Mesendoderm (in vitro differentiated cells): Measurements from ENCODE around the gene UBAP1L.
A peak's percentile ranks its signal among the peaks of the same experiment; 100 is the strongest.

Experiments
- DNase-seq: peaks from one replicate; pipeline ENCODE4 v3.0.0; 2013
- H2AK5ac ChIP-seq: 2 replicates; pipeline ENCODE4 v1.6.1; 2013; ENCODE audit warnings: low read length, inconsistent platforms
- H2BK120ac ChIP-seq: 2 replicates; pipeline ENCODE4 v1.6.1; 2013; ENCODE audit warnings: low read depth, mild to moderate bottlenecking, low read length, moderate library complexity, mixed read lengths
- H2BK15ac ChIP-seq: replicated peaks from 2 replicates; pipeline ENCODE4 v1.6.1; 2013; ENCODE audit warnings: low read depth, mild to moderate bottlenecking, moderate library complexity
- H2BK5ac ChIP-seq: 2 replicates; pipeline ENCODE4 v1.6.1; 2013; ENCODE audit warnings: low read length, inconsistent platforms
- H3K18ac ChIP-seq: 2 replicates; pipeline ENCODE4 v1.6.1; 2013; ENCODE audit warnings: mild to moderate bottlenecking, low read length, mixed read lengths
- H3K23ac ChIP-seq: one replicate; pipeline ENCODE4 v1.6.1; 2013; ENCODE audit warnings: low read length
- H3K27ac ChIP-seq: 2 replicates; pipeline ENCODE4 v1.5.1; 2013; ENCODE audit warnings: low read depth, mild to moderate bottlenecking, inconsistent platforms, low read length, moderate library complexity
- H3K27me3 ChIP-seq: 2 replicates; pipeline ENCODE4 v1.6.1; 2013; ENCODE audit warnings: low read length, control low read depth, mild to moderate bottlenecking, inconsistent platforms; ENCODE audit not compliant: insufficient read depth, poor library complexity
- H3K36me3 ChIP-seq: 2 replicates; pipeline ENCODE4 v1.6.1; 2013; ENCODE audit warnings: low read length, inconsistent platforms; ENCODE audit not compliant: control insufficient read depth, insufficient read depth
- H3K4ac ChIP-seq: one replicate; pipeline ENCODE4 v1.6.1; 2013; ENCODE audit warnings: low read depth, mild to moderate bottlenecking, low read length, moderate library complexity
- H3K4me1 ChIP-seq: 2 replicates; pipeline ENCODE4 v1.6.1; 2013; ENCODE audit warnings: low read depth, low read length, inconsistent platforms; ENCODE audit not compliant: control insufficient read depth
- H3K4me2 ChIP-seq: 2 replicates; pipeline ENCODE4 v1.6.1; 2013; ENCODE audit warnings: low read length
- H3K4me3 ChIP-seq: 2 replicates; pipeline ENCODE4 v1.5.1; 2013; ENCODE audit warnings: mild to moderate bottlenecking, low read length
- H3K56ac ChIP-seq: one replicate; pipeline ENCODE4 v1.6.1; 2013; ENCODE audit warnings: low read length
- H3K79me1 ChIP-seq: 2 replicates; pipeline ENCODE4 v1.6.1; 2013; ENCODE audit warnings: low read length, inconsistent platforms
- H3K79me2 ChIP-seq: 2 replicates; pipeline ENCODE4 v1.6.1; 2013; ENCODE audit warnings: mild to moderate bottlenecking, low read length; ENCODE audit not compliant: control insufficient read depth, insufficient read depth
- H3K9ac ChIP-seq: 2 replicates; pipeline ENCODE4 v1.6.1; 2013; ENCODE audit warnings: low read length, inconsistent platforms
- H4K5ac ChIP-seq: one replicate; pipeline ENCODE4 v1.6.1; 2013; ENCODE audit warnings: low read length
- H4K8ac ChIP-seq: one replicate; pipeline ENCODE4 v1.6.1; 2013; ENCODE audit warnings: low read depth, mild to moderate bottlenecking, control low read depth, low read length, moderate library complexity
- WGBS: extraction: QIAGEN DNeasy Blood & Tissue Kit; methylation state at CpG from one replicate; pipeline ENCODE4 v1.1.7; 2013; ENCODE audit warnings: low lambda C conversion rate, missing lambda C conversion rate; ENCODE audit not compliant: insufficient coverage; ENCODE audit errors: extremely low coverage; 5-methylcytosine and 5-hydroxymethylcytosine counted together

UBAP1L gene

DNA sequence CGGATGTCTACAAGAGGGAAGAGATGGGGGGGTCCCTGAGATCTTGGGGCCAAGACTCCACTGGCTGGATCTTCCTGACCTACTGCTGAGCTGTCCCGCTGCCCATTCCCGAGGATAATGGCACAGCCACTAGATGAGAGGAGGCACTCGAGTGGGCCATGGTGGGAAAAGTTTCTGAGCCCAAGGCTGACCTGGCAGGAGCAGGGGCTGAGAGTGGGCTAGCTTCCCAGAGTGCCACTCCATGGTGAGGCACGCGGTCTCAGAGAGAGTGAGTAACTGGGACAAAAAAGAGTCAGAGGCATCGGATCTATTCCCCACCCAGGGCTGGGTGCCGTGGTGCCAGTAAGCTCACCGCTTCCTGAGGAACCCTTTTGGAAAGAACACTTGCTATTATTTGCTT, 58.9 kb downstream of the UBAP1L start:
- H3K9ac ChIP-seq = no peak overlapping the region
- no peaks in the 10 kb centered on the region for H3K4me1 ChIP-seq
- no peaks in the 10 kb centered on the region for H3K27me3 ChIP-seq
- H3K4me3 ChIP-seq = no peak overlapping the region
- DNase-seq = no peak
- H3K79me2 ChIP-seq = no peaks in the 10 kb centered on the region
- no peak overlapping the region for H3K4me2 ChIP-seq
- H3K27ac ChIP-seq = no peak overlapping the region
- H2BK5ac ChIP-seq = no peak overlapping the region
- no peak overlapping the region for H2BK120ac ChIP-seq
- no peak overlapping the region for H2BK15ac ChIP-seq
- H3K23ac ChIP-seq = no peak overlapping the region
- no peak overlapping the region for H3K56ac ChIP-seq
- no peak overlapping the region for H3K4ac ChIP-seq
- no peaks in the 10 kb centered on the region for H3K79me1 ChIP-seq
- H3K18ac ChIP-seq = no peak overlapping the region
- WGBS = no CpG with 5 or more reads among the region's 9 CpGs
- H4K8ac ChIP-seq = no peak overlapping the region
- H2AK5ac ChIP-seq = no peak overlapping the region
- H3K36me3 ChIP-seq = peaks cover 8% of the 10 kb centered on the region
- no peak overlapping the region for H4K5ac ChIP-seq

DNA sequence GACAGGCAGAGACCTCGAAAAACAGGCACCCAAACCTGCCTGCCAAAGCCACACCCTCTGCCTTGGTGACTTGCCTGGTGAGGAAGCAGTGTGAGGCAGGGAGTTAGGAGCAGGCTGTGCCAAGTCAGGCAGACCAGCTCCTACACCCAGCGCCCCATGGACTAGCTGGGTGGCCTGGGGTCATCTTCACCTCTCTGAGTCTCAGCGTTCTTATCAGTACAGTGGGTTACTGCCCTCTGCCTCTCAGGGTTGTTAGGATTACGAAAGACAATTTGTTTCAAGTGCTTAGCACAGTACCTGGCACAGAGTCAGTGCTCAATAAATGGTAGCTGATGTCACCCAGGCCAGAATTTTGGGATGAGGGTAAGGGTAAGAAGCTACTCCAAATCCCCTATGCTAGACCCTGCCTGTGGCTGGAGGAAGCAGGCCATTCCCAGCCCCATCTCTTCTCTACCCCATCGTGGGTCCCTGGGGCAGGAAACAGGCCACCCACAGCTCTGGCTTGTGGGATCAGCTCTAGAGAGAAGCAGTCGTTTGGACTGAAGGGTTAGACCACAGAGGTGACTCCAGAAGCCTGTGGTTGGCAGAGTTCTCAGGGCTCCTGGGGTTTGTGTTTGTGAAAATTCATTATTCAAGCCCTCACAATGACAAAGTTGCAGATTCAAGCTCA, 59.7 kb downstream of the UBAP1L start:
- H3K23ac ChIP-seq = no peak overlapping the region
- no peak overlapping the region for H3K9ac ChIP-seq
- H2AK5ac ChIP-seq = no peak overlapping the region
- no peaks in the 10 kb centered on the region for H3K79me1 ChIP-seq
- peaks cover 8% of the 10 kb centered on the region for H3K36me3 ChIP-seq
- no peaks in the 10 kb centered on the region for H3K79me2 ChIP-seq
- H3K4me1 ChIP-seq = no peaks in the 10 kb centered on the region
- no peak overlapping the region for H3K4ac ChIP-seq
- no peaks in the 10 kb centered on the region for H3K27me3 ChIP-seq
- no peak overlapping the region for H2BK120ac ChIP-seq
- no peak overlapping the region for H4K8ac ChIP-seq
- no CpG with 5 or more reads among the region's 6 CpGs for WGBS
- H4K5ac ChIP-seq = no peak overlapping the region
- DNase-seq = no peak
- no peak overlapping the region for H2BK5ac ChIP-seq
- H3K4me2 ChIP-seq = no peak overlapping the region
- H3K27ac ChIP-seq = no peak overlapping the region
- no peak overlapping the region for H2BK15ac ChIP-seq
- no peak overlapping the region for H3K56ac ChIP-seq
- H3K18ac ChIP-seq = no peak overlapping the region
- no peak overlapping the region for H3K4me3 ChIP-seq

DNA sequence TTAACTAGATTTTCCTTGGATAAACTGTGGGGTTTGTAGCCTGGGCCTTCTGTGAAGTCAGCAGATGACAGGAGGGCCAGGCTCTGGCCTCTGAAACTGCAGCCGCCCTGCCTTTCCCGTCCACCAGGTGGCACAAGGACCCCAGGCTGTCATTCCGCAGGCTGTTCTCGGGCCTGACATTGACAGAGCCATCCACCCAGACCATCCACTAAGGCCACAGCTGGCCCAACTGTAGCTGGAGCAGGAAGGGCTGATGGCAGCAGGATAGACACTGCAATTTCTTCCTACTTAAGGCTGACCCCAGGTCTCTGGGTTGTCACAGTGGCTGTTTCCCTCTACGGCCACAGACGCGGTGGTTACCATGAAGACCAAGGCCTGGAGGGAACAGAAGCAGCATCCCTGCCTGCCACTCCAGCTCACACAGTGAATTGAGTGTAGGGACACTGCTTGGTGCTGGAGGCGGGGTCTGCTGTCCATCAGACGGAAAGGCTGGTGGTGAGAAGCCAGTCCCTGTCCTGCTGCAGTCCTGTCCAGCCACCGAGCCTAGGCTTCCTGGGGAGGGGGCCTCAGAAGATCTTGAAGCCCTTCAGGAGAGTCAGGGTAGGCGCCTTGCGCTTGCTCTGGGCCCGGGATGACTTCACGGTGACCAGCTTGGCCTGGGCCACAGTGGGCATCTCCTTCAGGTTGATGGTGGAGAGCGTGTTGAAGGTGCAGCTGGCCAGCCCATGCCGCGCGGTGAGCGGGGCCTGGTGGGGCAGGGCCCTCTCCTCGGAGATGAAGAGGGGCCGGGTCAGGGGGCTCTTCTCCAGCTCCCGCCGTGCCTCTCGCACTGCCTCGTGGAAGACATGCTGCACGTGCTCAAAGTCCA, 60.4 kb downstream of the UBAP1L start:
- H2AK5ac ChIP-seq = no peak overlapping the region
- H3K18ac ChIP-seq = no peak overlapping the region
- H3K4me3 ChIP-seq = no peak overlapping the region
- no peaks in the 10 kb centered on the region for H3K79me1 ChIP-seq
- H3K4me1 ChIP-seq = peaks cover under 1% of the 10 kb centered on the region
- H3K4me2 ChIP-seq = no peak overlapping the region
- no peak overlapping the region for H2BK15ac ChIP-seq
- H3K79me2 ChIP-seq = no peaks in the 10 kb centered on the region
- H2BK5ac ChIP-seq = no peak overlapping the region
- no peak overlapping the region for H3K4ac ChIP-seq
- no peaks in the 10 kb centered on the region for H3K27me3 ChIP-seq
- no peak overlapping the region for H3K9ac ChIP-seq
- peak; percentile 76 for DNase-seq
- H3K27ac ChIP-seq = no peak overlapping the region
- no peak overlapping the region for H4K5ac ChIP-seq
- no CpG with 5 or more reads among the region's 26 CpGs for WGBS
- H3K23ac ChIP-seq = no peak overlapping the region
- H3K36me3 ChIP-seq = peaks cover 8% of the 10 kb centered on the region
- H2BK120ac ChIP-seq = no peak overlapping the region
- H3K56ac ChIP-seq = no peak overlapping the region
- no peak overlapping the region for H4K8ac ChIP-seq

DNA sequence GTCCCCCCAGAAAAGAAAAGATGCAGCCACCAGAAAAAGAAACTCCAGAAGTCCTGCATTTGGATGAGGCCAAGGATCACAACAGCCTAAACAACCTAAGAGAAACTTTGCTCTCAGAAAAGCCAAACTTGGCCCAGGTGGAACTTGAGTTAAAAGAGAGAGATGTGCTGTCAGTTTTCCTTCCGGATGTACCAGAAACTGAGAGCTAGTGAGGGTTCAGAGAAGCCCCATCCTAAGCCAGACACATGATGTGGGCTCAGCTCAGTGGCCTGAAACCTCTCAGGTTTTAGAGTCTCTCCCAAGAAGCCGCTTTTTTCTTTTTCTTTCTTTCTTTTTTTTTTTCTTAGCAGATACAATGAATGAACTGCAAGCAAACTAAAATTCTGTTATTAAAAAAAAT, 62.0 kb downstream of the UBAP1L start:
- H2AK5ac ChIP-seq = no peak overlapping the region
- peaks cover 2% of the 10 kb centered on the region for H3K4me1 ChIP-seq
- peaks cover 7% of the 10 kb centered on the region for H3K36me3 ChIP-seq
- no peak overlapping the region for H3K4me2 ChIP-seq
- H3K4ac ChIP-seq = no peak overlapping the region
- no peak overlapping the region for H2BK120ac ChIP-seq
- H2BK5ac ChIP-seq = no peak overlapping the region
- no peak overlapping the region for H3K18ac ChIP-seq
- WGBS = no CpG with 5 or more reads among the region's 2 CpGs
- no peaks in the 10 kb centered on the region for H3K79me1 ChIP-seq
- H3K27ac ChIP-seq = no peak overlapping the region
- H3K27me3 ChIP-seq = no peaks in the 10 kb centered on the region
- DNase-seq = no peak
- no peak overlapping the region for H3K23ac ChIP-seq
- H3K79me2 ChIP-seq = no peaks in the 10 kb centered on the region
- no peak overlapping the region for H4K5ac ChIP-seq
- H3K9ac ChIP-seq = no peak overlapping the region
- no peak overlapping the region for H2BK15ac ChIP-seq
- no peak overlapping the region for H3K4me3 ChIP-seq
- H3K56ac ChIP-seq = no peak overlapping the region
- no peak overlapping the region for H4K8ac ChIP-seq

DNA sequence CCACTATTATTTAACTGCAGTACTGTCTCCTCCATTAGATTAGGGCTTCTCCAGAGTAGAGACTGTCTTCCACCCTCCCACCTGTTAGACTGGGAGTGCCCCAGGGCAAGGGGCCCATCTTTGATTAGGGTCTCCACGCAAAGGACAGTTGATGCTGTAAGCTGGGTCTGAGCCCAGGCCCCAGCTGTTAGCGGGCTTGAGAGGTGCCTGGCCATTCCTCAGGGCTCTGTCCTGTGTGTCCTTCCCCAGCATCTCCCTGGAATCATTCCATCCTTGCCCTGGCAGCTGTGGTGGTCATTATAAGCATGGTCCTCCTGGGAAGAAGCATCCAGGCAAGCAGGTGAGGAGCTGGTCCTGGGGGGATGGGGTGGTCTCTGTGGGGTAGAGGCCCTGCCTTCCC, 63.7 kb downstream of the UBAP1L start:
- peaks cover 7% of the 10 kb centered on the region for H3K36me3 ChIP-seq
- H3K4me3 ChIP-seq = no peak overlapping the region
- no peak overlapping the region for H3K56ac ChIP-seq
- H4K8ac ChIP-seq = no peak overlapping the region
- no peak for DNase-seq
- H4K5ac ChIP-seq = no peak overlapping the region
- peaks cover 2% of the 10 kb centered on the region for H3K4me1 ChIP-seq
- no peak overlapping the region for H3K9ac ChIP-seq
- no CpG with 5 or more reads among the region's 2 CpGs for WGBS
- no peaks in the 10 kb centered on the region for H3K79me2 ChIP-seq
- H3K27me3 ChIP-seq = no peaks in the 10 kb centered on the region
- H3K79me1 ChIP-seq = no peaks in the 10 kb centered on the region
- no peak overlapping the region for H3K4me2 ChIP-seq
- no peak overlapping the region for H3K18ac ChIP-seq
- H2BK120ac ChIP-seq = no peak overlapping the region
- H2AK5ac ChIP-seq = no peak overlapping the region
- no peak overlapping the region for H3K4ac ChIP-seq
- no peak overlapping the region for H3K23ac ChIP-seq
- no peak overlapping the region for H2BK5ac ChIP-seq
- no peak overlapping the region for H2BK15ac ChIP-seq
- H3K27ac ChIP-seq = no peak overlapping the region
